ENCODE results near the gene GTF2H3. TPM values are rescaled to one million over a fixed set of nuclear protein-coding genes. Genes with fewer than 3 reads are reported as not detected.

Gene GTF2H3
- total and polyA plus RNA-seq, 2 donors from 2014 or later, result 7.7 to 21.1 TPM

- Histone ChIP-seq H3K27ac (ENCODE audit: low read depth in 2 of 2, low read length in 2 of 2) (no peak overlapping the region), H3K27me3 (ENCODE audit: control insufficient read depth, insufficient read depth, low read length) (no peaks in the 10 kb centered on the region), H3K36me3 (ENCODE audit: control insufficient read depth in 2 of 3, insufficient read depth in 3 of 3, low read length in 3 of 3) (peaks cover 7 to 17% (median 11%) of the 10 kb centered on the region in 3 donors), H3K9me3 (ENCODE audit: control insufficient read depth in 2 of 3, insufficient read depth in 1 of 3, low read length in 3 of 3) (no peaks in the 10 kb centered on the region), H3K4me1 (ENCODE audit: control insufficient read depth in 2 of 3, insufficient read depth in 2 of 3, low read depth in 1 of 3, low read length in 3 of 3) (peaks cover 0 to 5% (median 0%) of the 10 kb centered on the region in 3 donors), H3K9ac (ENCODE audit: low read length in 3 of 3) (no peak overlapping the region), H3K4me3 (ENCODE audit: low read length in 3 of 3) (no peak overlapping the region)
- no peak for TF ChIP-seq CTCF (IDR thresholded peaks at IDR 0.05; ENCODE audit: borderline replicate concordance, extremely low read depth, insufficient read depth)
- intact Hi-C loops (cut with DNase I), result no loop called here
- FAIRE-seq (no peak), DNase-seq (no peak)
These were observed 43.1 kb downstream of the GTF2H3 start for GRCh38 chr12:123676616-123677320.

- Histone ChIP-seq H3K36me3 (ENCODE audit: control insufficient read depth in 2 of 3, insufficient read depth in 3 of 3, low read length in 3 of 3) (peaks cover 7 to 17% (median 9%) of the 10 kb centered on the region in 3 donors), H3K27me3 (ENCODE audit: control insufficient read depth, insufficient read depth, low read length) (no peaks in the 10 kb centered on the region), H3K4me3 (ENCODE audit: low read length in 3 of 3) (no peak overlapping the region), H3K9me3 (ENCODE audit: control insufficient read depth in 2 of 3, insufficient read depth in 1 of 3, low read length in 3 of 3) (no peaks in the 10 kb centered on the region), H3K9ac (ENCODE audit: low read length in 3 of 3) (no peak overlapping the region), H3K27ac (ENCODE audit: low read depth in 2 of 2, low read length in 2 of 2) (no peak overlapping the region), H3K4me1 (ENCODE audit: control insufficient read depth in 2 of 3, insufficient read depth in 2 of 3, low read depth in 1 of 3, low read length in 3 of 3) (no peaks in the 10 kb centered on the region)
- intact Hi-C loops (cut with DNase I), result no loop called here
- no peak for TF ChIP-seq CTCF (IDR thresholded peaks at IDR 0.05; ENCODE audit: borderline replicate concordance, extremely low read depth, insufficient read depth)
- FAIRE-seq (no peak), DNase-seq (no peak)
These were observed 45.4 kb downstream of the GTF2H3 start for GRCh38 chr12:123678981-123679380.

GRCh38 chr12:123681605-123682004 lies 48.0 kb downstream of the GTF2H3 start:
- DNase-seq (no peak), FAIRE-seq (no peak)
- Histone ChIP-seq H3K4me3 (ENCODE audit: low read length in 3 of 3) (no peak overlapping the region), H3K27me3 (ENCODE audit: control insufficient read depth, insufficient read depth, low read length) (no peaks in the 10 kb centered on the region), H3K9ac (ENCODE audit: low read length in 3 of 3) (no peak overlapping the region), H3K4me1 (ENCODE audit: control insufficient read depth in 2 of 3, insufficient read depth in 2 of 3, low read depth in 1 of 3, low read length in 3 of 3) (no peaks in the 10 kb centered on the region), H3K9me3 (ENCODE audit: control insufficient read depth in 2 of 3, insufficient read depth in 1 of 3, low read length in 3 of 3) (no peaks in the 10 kb centered on the region), H3K36me3 (ENCODE audit: control insufficient read depth in 2 of 3, insufficient read depth in 3 of 3, low read length in 3 of 3) (peaks cover 0 to 15% (median 9%) of the 10 kb centered on the region in 3 donors), H3K27ac (ENCODE audit: low read depth in 2 of 2, low read length in 2 of 2) (no peak overlapping the region)
- intact Hi-C loops (cut with DNase I), result no loop called here
- no peak for TF ChIP-seq CTCF (IDR thresholded peaks at IDR 0.05; ENCODE audit: borderline replicate concordance, extremely low read depth, insufficient read depth)
